A204.1 (cell line): Measurements from ENCODE around the gene STUB1.

Experiments used
- FAIRE-seq: peaks from 2 replicates; lab custom pipeline; 2012; peaks lifted over from hg19 to GRCh38; lab: Jason Lieb, UNC

STUB1 gene

GRCh38 chr16:644556-644955, 35.7 kb upstream of the STUB1 start:
- FAIRE-seq: no peak

- no peak for FAIRE-seq
Measured at GRCh38 chr16:645852-646678, 34.1 kb upstream of the STUB1 start.

GRCh38 chr16:646679-647172, 33.5 kb upstream of the STUB1 start:
- FAIRE-seq: no peak

GRCh38 chr16:647173-647902, 32.9 kb upstream of the STUB1 start:
- no peak for FAIRE-seq

GRCh38 chr16:648071-648780, 32.0 kb upstream of the STUB1 start:
- no peak for FAIRE-seq

- FAIRE-seq: no peak
Measured at GRCh38 chr16:648781-649589, 31.2 kb upstream of the STUB1 start, which contains the start of gene WDR90. Gene WDR90, plus strand, starts transcription at chr16:649365. Its CDS starts 52 bp downstream, at chr16:649417.

- no peak for FAIRE-seq
Measured at GRCh38 chr16:649631-650030, 30.6 kb upstream of the STUB1 start.

- no peak for FAIRE-seq
Measured at GRCh38 chr16:651844-652243, 28.4 kb upstream of the STUB1 start.

- no peak for FAIRE-seq
Measured at GRCh38 chr16:652454-653305, 27.5 kb upstream of the STUB1 start.

GRCh38 chr16:654034-654433, 26.2 kb upstream of the STUB1 start:
- no peak for FAIRE-seq

- FAIRE-seq: no peak
Measured at GRCh38 chr16:657487-657886, 22.7 kb upstream of the STUB1 start.

- no peak for FAIRE-seq
Measured at GRCh38 chr16:658679-659571, 21.3 kb upstream of the STUB1 start.

- FAIRE-seq: no peak
Measured at GRCh38 chr16:659618-660017, 20.6 kb upstream of the STUB1 start.

- no peak for FAIRE-seq
Measured at GRCh38 chr16:660132-660458, 20.1 kb upstream of the STUB1 start.

GRCh38 chr16:660459-661183, 19.6 kb upstream of the STUB1 start:
- no peak for FAIRE-seq

- FAIRE-seq: no peak
Measured at GRCh38 chr16:661184-661821, 18.9 kb upstream of the STUB1 start.

- no peak for FAIRE-seq
Measured at GRCh38 chr16:662095-662494, 18.1 kb upstream of the STUB1 start.

GRCh38 chr16:662597-662996, 17.6 kb upstream of the STUB1 start:
- FAIRE-seq: no peak

GRCh38 chr16:666572-666971, 13.6 kb upstream of the STUB1 start:
- no peak for FAIRE-seq
